Measurements from ENCODE around the gene ST6GAL1. TPM values are rescaled to one million over a fixed set of nuclear protein-coding genes. Genes with fewer than 3 reads are reported as not detected.

Gene ST6GAL1
- total and polyA plus RNA-seq, 2 of the 4 experiments (the other 2 are of a cell fraction): 1.4 to 2.9 TPM

GRCh38 chr3:187031934-187032333 is 101.6 kb downstream of the ST6GAL1 start:
- no peak overlapping the region for H2BK20ac ChIP-seq (ENCODE audit: low read depth, low read length)
- no TSS peak for BruUV-seq (replicated peaks)
- no peaks in the 10 kb centered on the region; the same call in 1 of the 2 replicates for H3K27me3 ChIP-seq (ENCODE audit: control insufficient read depth, insufficient read depth, low read length)
- no peak overlapping the region for H3K56ac ChIP-seq (ENCODE audit: extremely low read depth, insufficient read depth, low read length)
- no peak overlapping the region for H2BK15ac ChIP-seq (ENCODE audit: low read depth, low read length)
- H3K4me3 ChIP-seq (ENCODE audit: insufficient read depth, low read depth, low read length): no peak overlapping the region
- no peak overlapping the region for H2AFZ ChIP-seq (replicated peaks; ENCODE audit: low read length, poor library complexity)
- H3K4me1 ChIP-seq (ENCODE audit: control insufficient read depth, insufficient read depth, low read length): no peaks in the 10 kb centered on the region
- DNase-seq (no peak), ATAC-seq (ENCODE audit: low read depth) (no peak)
- dilution Hi-C loops (cut with HindIII; ENCODE audit: low sequenced_read_pairs, unreplicated experiment): no loop called here
- H2AK5ac ChIP-seq (ENCODE audit: low read depth, low read length): no peak overlapping the region
- in situ Hi-C loops (cut with MboI; ENCODE audit: low sequenced_read_pairs): no loop called here
- H3K9me1 ChIP-seq (ENCODE audit: insufficient read depth, low read length): no peaks in the 10 kb centered on the region
- no peak overlapping the region for H2BK120ac ChIP-seq (ENCODE audit: low read depth, low read length)
- intact Hi-C loops (cut with micrococcal nuclease): no loop called here
- no peak overlapping the region for H3K4ac ChIP-seq (ENCODE audit: low read depth, low read length)
- H4K5ac ChIP-seq (ENCODE audit: low read depth, low read length): no peak overlapping the region
- no peak overlapping the region for H2AK9ac ChIP-seq (replicated peaks; ENCODE audit: low read depth, low read length, poor library complexity)
- POLR2A ChIA-PET (ENCODE audit: unreplicated experiment): no interaction called here
- no peaks in the 10 kb centered on the region for H4K20me1 ChIP-seq (ENCODE audit: insufficient read depth, low read length)
- CTCF ChIA-PET: no interaction called here
- no peak overlapping the region for H3K27ac ChIP-seq (ENCODE audit: insufficient read depth, low read length)
- no peak overlapping the region for H4K8ac ChIP-seq (ENCODE audit: low read depth in 2 of 2, low read length in 2 of 2)
- H3K36me3 ChIP-seq (ENCODE audit: control insufficient read depth, insufficient read depth, low read length): no peaks in the 10 kb centered on the region
- no peak overlapping the region for H4K91ac ChIP-seq (ENCODE audit: insufficient read depth, low read depth, low read length)
- no peak overlapping the region for H3K14ac ChIP-seq (replicated peaks; ENCODE audit: low read depth, low read length)
- TF ChIP-seq SMC3 (IDR thresholded peaks at IDR 0.05; ENCODE audit: low read depth, low read length): no peak
- no peak for TF ChIP-seq NFE2L2 (IDR thresholded peaks at IDR 0.05; ENCODE audit: low read depth, low read length)
- no peak for TF ChIP-seq ELK1 (IDR thresholded peaks at IDR 0.05; ENCODE audit: borderline replicate concordance, low read depth, low read length)
- no peak for TF ChIP-seq USF2 (IDR thresholded peaks at IDR 0.05; ENCODE audit: low read depth, low read length)
- H3K9me3 ChIP-seq (ENCODE audit: control insufficient read depth, insufficient read depth, low read length): no peaks in the 10 kb centered on the region
- no peak overlapping the region for H2BK5ac ChIP-seq (ENCODE audit: low read depth, low read length, poor library complexity, severe bottlenecking)
- no peak overlapping the region for H3K18ac ChIP-seq (ENCODE audit: low read depth, low read length)
- no peaks in the 10 kb centered on the region for H3K79me1 ChIP-seq (ENCODE audit: low read depth in 1 of 2, low read length in 2 of 2)
- H3K4me2 ChIP-seq (ENCODE audit: low read depth, low read length): no peak overlapping the region
- H3K9ac ChIP-seq (ENCODE audit: low read depth, low read length): no peak overlapping the region
- H3K23ac ChIP-seq (ENCODE audit: low read depth, low read length): no peak overlapping the region
